Gastroesophageal sphincter (tissue), 4 donors: ENCODE results near the gene KLRK1. TPM values are rescaled to one million over a fixed set of nuclear protein-coding genes. Genes with fewer than 3 reads are reported as not detected.

Experiments used
- ATAC-seq: fragments of 150-250 bp; one replicate; pipeline ENCODE4 v1.9.1; 2016; ENCODE audit warnings: mild to moderate bottlenecking, moderate library complexity
- H3K27ac ChIP-seq, 4 donors: fragments of 200-600 bp; sonication (generic) in 3 of 4; 1 replicate in 3 of 4; 2 replicates in 1 of 4; pipeline ENCODE4 v1.5.1; 2016 to 2019
- H3K27me3 ChIP-seq: fragments of 200-600 bp; sonication (generic); one replicate; pipeline ENCODE4 v1.5.1; 2019
- H3K36me3 ChIP-seq, 2 donors: fragments of 200-600 bp; sonication (generic); one replicate each; pipeline ENCODE4 v1.5.1; 2019; ENCODE audit warnings: control low read depth in 1 of 2
- H3K4me1 ChIP-seq, 3 donors: fragments of 200-600 bp; sonication (generic); 1 replicate in 2 of 3; 2 replicates in 1 of 3; pipeline ENCODE4 v1.5.1; 2016 to 2019; ENCODE audit warnings: control low read depth in 2 of 3
- H3K4me3 ChIP-seq, 2 donors: fragments of 200-600 bp; sonication (generic); one replicate each; pipeline ENCODE4 v1.5.1; 2019; ENCODE audit warnings: mild to moderate bottlenecking in 1 of 2, moderate library complexity in 1 of 2
- H3K9me3 ChIP-seq, 3 donors: fragments of 200-600 bp; sonication (generic); one replicate each; pipeline ENCODE4 v1.5.1; 2017 to 2019; ENCODE audit warnings: control low read depth in 2 of 3
- CTCF ChIP-seq, 4 experiments: fragments of 200-600 bp in 2 of 4; fragments of 450-650 bp in 2 of 4; sonication (generic) in 1 of 4; IDR thresholded peaks; one replicate each; pipeline ENCODE4 v1.5.1; 2017 to 2019; ENCODE audit warnings: antibody characterized with exemption in 4 of 4, mild to moderate bottlenecking in 2 of 4, moderate library complexity in 2 of 4
- EP300 ChIP-seq: sonication (generic); formaldehyde crosslinking; IDR thresholded peaks from one replicate; pipeline ENCODE4 v1.6.1; 2017; ENCODE audit warnings: antibody characterized with exemption, mild to moderate bottlenecking
- POLR2A ChIP-seq, 2 donors: fragments of 450-650 bp; IDR thresholded peaks; one replicate each; pipeline ENCODE4 v1.6.1; 2017; ENCODE audit warnings: antibody characterized with exemption in 2 of 2, mild to moderate bottlenecking in 2 of 2, moderate library complexity in 1 of 2
- POLR2AphosphoS5 ChIP-seq: sonication (generic); formaldehyde crosslinking; IDR thresholded peaks from one replicate; pipeline ENCODE4 v1.6.1; 2017; ENCODE audit warnings: antibody characterized with exemption
- WGBS, 2 donors: methylation state at CpG; one replicate each; pipeline ENCODE4 v1.1.5; 2018; ENCODE audit warnings: low coverage in 1 of 2; 5-methylcytosine and 5-hydroxymethylcytosine counted together
- total RNA-seq, 4 donors: library from RNA; depleted of rRNA; stranded (reverse); fragments of >200 nt; gene quantifications; one replicate each; pipeline ENCODE4 v1.1.0, GENCODE V29; 2016

KLRK1 gene
- total RNA-seq, 4 donors from 2014 or later = 0.57 to 2.0 (median 0.97) TPM

DNA sequence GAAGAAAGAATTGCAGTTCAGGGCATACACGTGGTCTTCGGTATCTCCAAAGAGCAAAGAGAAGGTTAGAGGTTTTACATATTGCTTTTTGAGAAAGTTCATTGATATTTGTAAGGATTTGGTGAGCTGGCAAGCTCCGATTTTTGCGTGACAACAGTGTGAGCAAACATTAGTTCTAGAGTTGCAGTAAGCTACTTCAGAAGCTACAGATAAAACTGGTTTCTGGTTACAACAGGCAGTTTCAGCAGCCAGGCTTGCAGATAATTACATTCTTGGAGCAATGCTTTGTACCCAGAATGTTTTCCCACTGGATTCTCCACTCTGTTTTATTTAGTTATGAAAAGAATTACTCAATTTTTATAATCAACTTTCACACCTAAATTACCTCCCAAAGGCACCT is 28.2 kb downstream of the KLRK1 start:
- no peak overlapping the region for H3K4me3 ChIP-seq
- no peaks in the 10 kb centered on the region for H3K9me3 ChIP-seq
- TF ChIP-seq POLR2A (IDR thresholded peaks at IDR 0.05) = no peak
- peaks cover 11 to 35% (median 11%) of the 10 kb centered on the region in 3 donors for H3K4me1 ChIP-seq
- H3K27me3 ChIP-seq = no peaks in the 10 kb centered on the region
- no peaks in the 10 kb centered on the region for H3K36me3 ChIP-seq
- ATAC-seq = no peak
- 75 to 95% methylated on average over 4 of the region's 4 CpGs for WGBS, 2 donors
- H3K27ac ChIP-seq = no peak overlapping the region

DNA sequence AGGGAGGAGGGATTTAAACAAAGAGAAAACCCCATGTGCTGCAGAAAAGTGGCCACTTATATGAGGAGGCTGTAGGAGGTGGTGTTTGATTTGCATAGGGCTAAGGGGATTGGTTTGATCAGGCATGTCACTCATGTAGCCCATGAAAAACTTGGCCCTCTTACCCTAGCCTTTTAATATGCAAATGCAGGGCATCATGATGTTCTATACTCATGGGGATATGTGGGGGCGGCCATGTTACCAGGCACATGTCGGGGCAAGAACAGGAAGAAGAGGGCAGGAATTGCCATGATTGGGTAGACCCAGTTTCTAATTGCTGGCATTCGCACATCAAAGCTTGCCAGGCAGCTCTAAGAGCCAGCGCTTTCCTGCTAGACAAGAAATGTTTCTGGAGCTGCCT is 28.8 kb downstream of the KLRK1 start:
- Histone ChIP-seq H3K36me3 (no peaks in the 10 kb centered on the region), H3K27me3 (no peaks in the 10 kb centered on the region), H3K27ac (no peak overlapping the region), H3K9me3 (no peaks in the 10 kb centered on the region), H3K4me3 (no peak overlapping the region), H3K4me1 (peaks cover 8 to 30% (median 11%) of the 10 kb centered on the region in 3 donors)
- TF ChIP-seq POLR2AphosphoS5 (no peak), EP300 (no peak), CTCF (IDR thresholded peaks at IDR 0.05) (no peak), POLR2A (IDR thresholded peaks at IDR 0.05) (no peak)
- WGBS, 2 donors = 82 to 100% methylated on average over 4 of the region's 4 CpGs
- no peak for ATAC-seq

GRCh38 chr12:10358969-10359368 is 30.9 kb downstream of the KLRK1 start:
- Histone ChIP-seq H3K9me3 (no peaks in the 10 kb centered on the region), H3K27me3 (no peaks in the 10 kb centered on the region), H3K4me3 (no peak overlapping the region), H3K27ac (no peak overlapping the region), H3K4me1 (peaks cover 3 to 22% (median 6%) of the 10 kb centered on the region in 3 donors), H3K36me3 (no peaks in the 10 kb centered on the region)
- TF ChIP-seq POLR2A (IDR thresholded peaks at IDR 0.05) = no peak
- no peak for TF ChIP-seq POLR2AphosphoS5
- TF ChIP-seq CTCF (IDR thresholded peaks at IDR 0.05) = no peak
- no peak for TF ChIP-seq EP300
- 89 to 91% methylated on average over 1 of the region's 1 CpG for WGBS, 2 donors
- no peak for ATAC-seq

DNA sequence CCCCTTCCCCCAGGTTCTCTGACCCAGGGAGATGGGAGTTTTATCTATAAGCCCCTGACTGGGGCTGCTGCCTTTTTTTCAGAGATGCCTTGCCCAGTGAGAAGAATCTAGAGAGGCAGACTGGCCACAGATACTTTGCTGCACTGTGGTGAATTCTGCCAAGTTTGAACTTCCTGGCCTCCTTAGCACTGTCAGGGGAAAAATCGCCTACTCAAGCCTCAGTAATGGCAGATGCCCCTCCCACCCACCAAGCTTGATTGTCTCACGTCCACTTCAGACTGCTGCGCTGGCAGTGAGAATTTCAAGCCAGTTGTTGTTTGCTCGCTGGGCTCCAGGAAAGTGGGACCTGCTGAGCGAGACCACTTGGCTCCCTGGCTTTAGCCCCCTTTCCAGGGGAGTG is 31.7 kb downstream of the KLRK1 start:
- no peak for TF ChIP-seq POLR2AphosphoS5
- no peak for TF ChIP-seq CTCF (IDR thresholded peaks at IDR 0.05)
- TF ChIP-seq EP300 = no peak
- no peak for TF ChIP-seq POLR2A (IDR thresholded peaks at IDR 0.05)
- peaks cover 3 to 13% (median 3%) of the 10 kb centered on the region in 3 donors for H3K4me1 ChIP-seq
- ATAC-seq = no peak
- no peaks in the 10 kb centered on the region for H3K27me3 ChIP-seq
- H3K36me3 ChIP-seq = no peaks in the 10 kb centered on the region
- H3K27ac ChIP-seq = no peak overlapping the region
- 75 to 100% methylated on average over 1 to 2 of the region's 5 CpGs for WGBS, 2 donors
- H3K9me3 ChIP-seq = no peaks in the 10 kb centered on the region
- H3K4me3 ChIP-seq = no peak overlapping the region

GRCh38 chr12:10354502-10354901 is 35.3 kb downstream of the KLRK1 start:
- Histone ChIP-seq H3K27ac (no peak overlapping the region), H3K36me3 (no peaks in the 10 kb centered on the region), H3K27me3 (no peaks in the 10 kb centered on the region), H3K4me3 (no peak overlapping the region), H3K4me1 (no peaks in the 10 kb centered on the region), H3K9me3 (peaks cover 0 to 8% (median 0%) of the 10 kb centered on the region in 3 donors)
- WGBS, 2 donors = no CpG with 5 or more reads among the region's 2 CpGs
- no peak for ATAC-seq
- TF ChIP-seq CTCF (IDR thresholded peaks at IDR 0.05) = no peak
- no peak for TF ChIP-seq POLR2AphosphoS5
- TF ChIP-seq POLR2A (IDR thresholded peaks at IDR 0.05) = no peak
- no peak for TF ChIP-seq EP300
